OCI-LY7 (cell line): Measurements from ENCODE around the gene ADAMTS13.

Source experiments
- EZH2phosphoT487 ChIP-seq: fragments of 200-600 bp; sonication (generic); IDR thresholded peaks from 2 replicates; pipeline ENCODE4 v1.6.1; 2018; ENCODE audit warnings: low read depth, borderline replicate concordance, mild to moderate bottlenecking, mixed run types, antibody characterized with exemption, low read length, moderate library complexity, mixed read lengths
- TF ChIP-seq, protein P1 (sequence below): fragments of 200-600 bp; sonication (generic); conservative IDR thresholded peaks from 2 replicates; pipeline ENCODE4 v1.5.1; 2014; ENCODE audit warnings: mild to moderate bottlenecking, antibody characterized with exemption, low read length, moderate library complexity, mixed read lengths

DNA sequence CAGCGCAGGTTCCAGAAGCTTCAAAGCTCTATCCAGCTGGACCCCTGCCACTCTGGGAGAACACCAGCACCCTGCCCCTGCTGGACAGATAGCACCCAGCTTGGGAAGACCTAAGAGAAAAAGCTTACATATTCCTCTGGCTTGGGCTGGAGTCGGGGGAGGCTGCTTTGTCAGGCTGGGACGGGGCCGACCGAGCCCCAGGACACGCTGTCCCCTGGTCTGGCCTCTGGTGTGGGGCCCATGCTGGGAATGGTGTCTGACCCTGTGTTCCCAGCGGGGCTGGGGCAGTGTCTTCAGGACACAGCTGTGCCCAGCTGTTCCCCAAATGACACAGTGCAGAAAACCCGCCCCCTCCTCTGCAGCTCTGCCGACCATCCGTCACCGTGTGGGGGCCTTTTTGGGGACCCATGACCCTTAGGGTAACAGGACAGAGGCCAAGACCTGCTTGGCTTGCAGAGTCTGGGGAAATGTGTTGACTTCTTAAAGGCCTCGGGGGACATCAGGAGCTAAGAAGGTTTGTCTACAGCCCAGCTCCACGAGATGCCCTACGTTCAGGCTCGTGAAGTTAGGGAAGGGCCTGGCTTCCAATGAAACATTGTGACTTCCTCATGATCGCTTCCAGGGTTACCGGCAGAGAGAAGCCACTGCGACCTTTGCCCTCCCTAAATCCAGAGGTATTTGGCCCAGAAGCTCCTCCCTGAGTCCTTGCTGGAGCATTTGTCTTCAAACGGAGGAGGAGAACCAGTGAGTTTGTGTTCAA is 77.1 kb downstream of the ADAMTS13 start:
- TF ChIP-seq, protein P1, sequence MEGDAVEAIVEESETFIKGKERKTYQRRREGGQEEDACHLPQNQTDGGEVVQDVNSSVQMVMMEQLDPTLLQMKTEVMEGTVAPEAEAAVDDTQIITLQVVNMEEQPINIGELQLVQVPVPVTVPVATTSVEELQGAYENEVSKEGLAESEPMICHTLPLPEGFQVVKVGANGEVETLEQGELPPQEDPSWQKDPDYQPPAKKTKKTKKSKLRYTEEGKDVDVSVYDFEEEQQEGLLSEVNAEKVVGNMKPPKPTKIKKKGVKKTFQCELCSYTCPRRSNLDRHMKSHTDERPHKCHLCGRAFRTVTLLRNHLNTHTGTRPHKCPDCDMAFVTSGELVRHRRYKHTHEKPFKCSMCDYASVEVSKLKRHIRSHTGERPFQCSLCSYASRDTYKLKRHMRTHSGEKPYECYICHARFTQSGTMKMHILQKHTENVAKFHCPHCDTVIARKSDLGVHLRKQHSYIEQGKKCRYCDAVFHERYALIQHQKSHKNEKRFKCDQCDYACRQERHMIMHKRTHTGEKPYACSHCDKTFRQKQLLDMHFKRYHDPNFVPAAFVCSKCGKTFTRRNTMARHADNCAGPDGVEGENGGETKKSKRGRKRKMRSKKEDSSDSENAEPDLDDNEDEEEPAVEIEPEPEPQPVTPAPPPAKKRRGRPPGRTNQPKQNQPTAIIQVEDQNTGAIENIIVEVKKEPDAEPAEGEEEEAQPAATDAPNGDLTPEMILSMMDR: no peak
- TF ChIP-seq EZH2phosphoT487: no peak
